GM21825 (cell line): Measurements from ENCODE around the gene SLC66A2.
"Not testable (repeated sequence)": the region's sequence is repeated elsewhere in the genome, so short reads cannot be mapped to it uniquely, and the experiment has no call there.

ENCODE experiments used
- ATAC-seq: cut with Tn5 transposase; IDR thresholded peaks from one replicate; pipeline ENCODE4 v1.9.1; 2021; ENCODE audit warnings: mild to moderate bottlenecking, moderate library complexity; ENCODE audit not compliant: unreplicated experiment

SLC66A2 gene

GRCh38 chr18:79869591-79870300 lies 81.7 kb downstream of the SLC66A2 start:
- no peak for ATAC-seq

- ATAC-seq: no peak
These were observed 82.5 kb downstream of the SLC66A2 start for GRCh38 chr18:79868811-79869541.

- ATAC-seq: no peak
These were observed 83.2 kb downstream of the SLC66A2 start for GRCh38 chr18:79868168-79868784.

- no peak for ATAC-seq
These were observed 83.8 kb downstream of the SLC66A2 start for GRCh38 chr18:79867666-79868065.

- ATAC-seq: no peak
These were observed 84.4 kb downstream of the SLC66A2 start for GRCh38 chr18:79866889-79867574.

GRCh38 chr18:79865951-79866350 lies 85.5 kb downstream of the SLC66A2 start:
- not testable (repeated sequence) for ATAC-seq

- not testable (repeated sequence) for ATAC-seq
These were observed 86.5 kb downstream of the SLC66A2 start for GRCh38 chr18:79864955-79865354.

- ATAC-seq: no peak
These were observed 87.3 kb downstream of the SLC66A2 start for GRCh38 chr18:79864006-79864725.

GRCh38 chr18:79863161-79864005 lies 88.1 kb downstream of the SLC66A2 start:
- ATAC-seq: no peak

GRCh38 chr18:79862562-79862961 lies 88.9 kb downstream of the SLC66A2 start:
- ATAC-seq: no peak

- ATAC-seq: no peak
These were observed 89.8 kb downstream of the SLC66A2 start for GRCh38 chr18:79861687-79862086.

- ATAC-seq: no peak
These were observed 92.1 kb downstream of the SLC66A2 start for GRCh38 chr18:79859314-79859713.

GRCh38 chr18:79857082-79857671 lies 94.3 kb downstream of the SLC66A2 start:
- ATAC-seq: no peak

- ATAC-seq: peak; percentile 66
These were observed 95.1 kb downstream of the SLC66A2 start for GRCh38 chr18:79856119-79857007.

- ATAC-seq: peak; percentile 67
These were observed 96.1 kb downstream of the SLC66A2 start for GRCh38 chr18:79855147-79855933.

- no peak for ATAC-seq
These were observed 97.5 kb downstream of the SLC66A2 start for GRCh38 chr18:79853993-79854364.

GRCh38 chr18:79853303-79853992 lies 98.0 kb downstream of the SLC66A2 start:
- no peak for ATAC-seq
